CD4-positive, alpha-beta T cell treated with Interferon gamma for 1 hour (primary cell): ENCODE results near the gene GIN1.
"Not testable (repeated sequence)": the region's sequence is repeated elsewhere in the genome, so short reads cannot be mapped to it uniquely, and the experiment has no call there.

Experiments
- DNase-seq: peaks from one replicate; pipeline ENCODE4 v3.0.0-alpha.2; 2020

Gene GIN1

GRCh38 chr5:103119765-103120606, at the start of gene GIN1, which contains the start of gene PPIP5K2:
GIN1 (minus strand) TSS chr5:103120138; CDS start chr5:103108707, 11,431 bp downstream.
PPIP5K2 (plus strand) TSS chr5:103120301; CDS start chr5:103129590, 9,289 bp downstream.
- DNase-seq: peak; percentile 94

DNA sequence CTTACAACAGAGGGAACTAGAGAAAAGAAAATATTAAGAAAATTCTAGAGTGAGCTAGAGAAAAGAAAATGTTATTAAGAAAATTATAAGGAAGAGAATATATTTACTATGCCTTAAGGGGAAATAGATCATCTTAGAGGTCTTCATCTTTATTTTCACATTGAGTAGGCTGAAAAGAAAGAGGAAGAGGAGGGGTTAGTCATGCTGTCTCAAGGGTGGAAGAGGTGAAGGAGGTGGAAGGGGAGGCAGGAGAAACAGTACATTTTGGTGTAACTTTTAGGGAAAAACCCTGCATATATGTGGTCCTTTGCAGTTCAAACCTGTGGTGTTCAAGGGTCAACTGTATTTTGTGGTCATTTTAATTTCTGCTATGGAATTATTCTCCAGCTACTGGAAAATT, 46.8 kb upstream of the GIN1 start:
- DNase-seq: no peak

DNA sequence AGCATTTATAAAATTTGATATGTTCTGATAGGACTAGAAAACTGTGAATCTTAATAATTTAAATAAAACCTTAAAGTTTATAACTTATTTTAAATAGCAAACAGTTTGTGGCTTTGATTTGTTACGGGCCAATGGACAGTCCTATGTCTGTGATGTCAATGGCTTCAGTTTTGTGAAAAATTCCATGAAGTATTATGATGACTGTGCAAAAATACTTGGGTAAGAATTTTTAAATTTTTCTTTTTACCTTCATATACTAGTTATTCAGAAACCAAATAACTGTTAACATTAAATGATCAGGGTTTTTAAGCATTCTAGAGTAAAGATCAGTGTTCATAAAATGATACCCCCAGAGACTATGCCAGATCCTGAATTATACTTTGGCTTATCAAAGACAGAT, 31.2 kb upstream of the GIN1 start:
- DNase-seq: no peak

DNA sequence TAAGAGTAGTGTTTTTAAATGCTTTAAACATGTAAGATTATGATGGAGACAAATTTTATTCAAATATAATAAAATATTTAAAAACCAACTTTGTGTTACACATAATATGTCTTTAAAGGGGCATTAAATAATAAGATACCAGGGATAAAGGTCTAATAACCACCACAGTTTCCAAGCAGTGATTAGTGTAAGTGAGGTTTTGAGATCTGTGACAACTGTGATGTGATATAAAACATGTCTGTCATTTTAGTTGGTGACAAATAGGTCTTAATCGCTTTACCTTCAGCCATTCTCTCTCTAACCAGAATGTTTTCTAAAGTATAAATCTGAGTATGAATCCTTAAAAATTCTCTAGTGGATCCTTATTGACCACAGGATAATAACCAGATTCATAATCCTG, 28.3 kb upstream of the GIN1 start:
- DNase-seq: no peak

- DNase-seq: no peak
These were observed 25.3 kb upstream of the GIN1 start for GRCh38 chr5:103145196-103145595.

DNA sequence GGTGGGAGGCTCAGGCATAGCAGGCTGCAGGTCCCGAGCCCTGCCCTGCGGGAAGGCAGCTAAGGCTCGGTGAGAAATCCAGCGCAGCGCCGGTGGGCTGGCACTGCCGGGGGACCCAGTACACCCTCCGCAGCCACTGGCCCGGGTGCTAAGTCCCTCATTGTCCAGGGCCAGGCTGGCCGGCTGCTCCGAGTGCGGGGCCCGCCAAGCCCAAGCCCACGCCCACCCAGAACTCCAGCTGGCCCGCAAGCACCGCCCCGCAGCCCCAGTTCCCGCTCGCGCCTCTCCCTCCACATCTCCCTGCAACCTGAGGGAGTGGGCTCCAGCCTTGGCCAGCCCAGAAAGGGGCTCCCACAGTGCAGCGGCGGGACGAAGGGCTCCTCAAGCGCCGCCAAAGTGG, 22.2 kb upstream of the GIN1 start:
- DNase-seq: not testable (repeated sequence)

DNA sequence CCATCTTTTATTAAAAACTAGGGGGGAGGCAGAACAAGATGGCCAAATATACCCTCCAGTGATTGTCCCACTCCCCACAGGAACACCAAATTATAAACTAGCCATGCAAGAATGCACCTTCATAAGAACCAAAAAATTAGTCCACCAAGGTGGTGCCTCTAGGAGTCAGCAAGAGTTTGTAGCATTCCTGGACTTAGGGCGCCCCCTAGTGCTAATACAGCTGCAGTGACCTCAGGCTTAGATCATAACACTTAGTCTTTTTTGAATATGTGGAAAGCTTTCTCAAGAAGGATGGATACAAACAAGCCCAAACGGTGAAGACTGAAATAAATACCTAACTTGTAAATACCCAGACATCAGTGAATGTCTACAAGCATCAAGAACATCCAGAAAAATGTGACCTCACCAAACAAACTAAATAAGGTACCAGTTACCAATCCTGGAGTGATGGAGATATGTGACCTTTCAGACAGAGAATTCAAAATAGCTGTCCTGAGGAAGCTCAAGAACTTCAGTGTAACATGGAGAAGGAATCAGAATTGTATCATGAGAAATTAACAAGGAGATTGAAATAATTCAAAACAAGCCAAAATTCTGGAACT, 19.4 kb upstream of the GIN1 start:
- DNase-seq: peak; percentile 76

GRCh38 chr5:103138202-103138690, 18.3 kb upstream of the GIN1 start:
- no peak for DNase-seq

GRCh38 chr5:103135461-103135860, 15.5 kb upstream of the GIN1 start:
- no peak for DNase-seq

DNA sequence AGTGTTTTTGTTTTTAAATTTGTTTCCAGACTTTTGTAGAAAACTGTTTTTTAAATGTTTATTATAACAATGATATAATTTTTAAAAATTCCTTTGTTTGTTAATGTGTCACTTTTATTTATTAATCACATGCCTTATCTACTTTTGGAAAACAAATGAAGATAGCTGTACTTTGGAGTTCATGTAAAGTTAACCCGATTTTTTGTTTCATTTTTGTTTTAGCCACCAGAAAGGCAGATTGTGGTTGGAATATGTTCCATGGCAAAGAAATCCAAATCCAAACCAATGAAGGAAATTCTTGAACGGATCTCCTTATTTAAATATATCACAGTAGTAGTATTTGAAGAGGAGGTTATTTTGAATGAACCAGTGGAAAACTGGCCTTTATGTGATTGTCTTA, 13.3 kb upstream of the GIN1 start:
- DNase-seq: no peak

DNA sequence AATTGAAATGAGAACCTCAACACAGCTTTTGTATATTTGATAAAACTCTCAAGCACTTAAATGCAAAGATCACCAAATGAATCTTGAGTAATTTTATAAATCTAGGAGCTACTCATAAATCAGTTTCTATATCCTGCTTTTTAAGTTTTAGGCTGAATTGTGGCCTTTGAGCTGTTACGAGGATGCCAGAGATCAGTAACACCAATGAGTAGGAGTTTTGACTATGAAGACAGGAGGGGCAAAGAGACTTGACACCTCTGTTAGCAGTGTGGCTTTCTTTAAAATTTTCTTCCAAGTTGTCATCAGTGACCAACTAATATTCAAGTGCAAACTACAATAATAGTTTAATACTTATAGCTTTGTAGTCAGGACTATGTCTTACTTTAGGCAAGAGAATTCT, 12.7 kb upstream of the GIN1 start:
- no peak for DNase-seq

DNA sequence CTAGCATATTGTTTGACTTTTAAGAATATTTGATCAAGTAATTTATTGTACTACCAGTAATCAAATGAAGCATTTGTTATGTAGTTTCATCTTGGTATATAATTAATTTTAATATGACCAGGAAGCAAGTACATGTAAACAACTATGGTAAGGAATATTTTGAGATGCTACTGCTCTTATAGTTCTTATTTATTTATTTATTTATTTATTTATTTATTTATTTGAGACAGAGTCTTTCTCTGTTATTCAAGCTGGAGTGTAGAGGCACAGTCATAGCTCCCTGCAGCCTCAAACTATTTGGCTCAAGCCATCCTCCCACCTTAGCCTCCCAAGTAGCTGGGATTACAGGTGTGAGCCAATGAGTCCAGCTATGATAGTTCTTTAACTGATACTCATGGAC, 8.3 kb upstream of the GIN1 start:
- no peak for DNase-seq

- no peak for DNase-seq
These were observed 7.4 kb upstream of the GIN1 start for GRCh38 chr5:103127292-103127817.

DNA sequence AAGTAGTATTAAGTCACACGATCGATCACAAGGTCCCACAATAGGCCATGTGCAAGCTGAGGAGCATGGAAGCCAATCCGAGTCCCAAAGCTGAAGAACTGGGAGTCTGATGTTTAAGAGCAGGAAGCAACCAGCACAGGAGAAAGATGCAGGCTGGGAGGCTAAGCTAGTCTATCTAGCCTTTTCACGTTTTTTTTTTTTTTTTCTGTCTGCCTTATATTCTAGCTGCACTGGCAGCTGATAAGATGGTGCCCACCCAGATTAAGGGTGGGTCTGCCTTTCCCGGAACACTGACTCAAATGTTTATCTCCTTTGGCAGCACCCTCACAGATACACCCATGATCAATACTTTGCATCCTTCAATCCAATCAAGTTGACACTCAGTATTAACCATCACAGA, 6.6 kb upstream of the GIN1 start:
- DNase-seq: no peak

DNA sequence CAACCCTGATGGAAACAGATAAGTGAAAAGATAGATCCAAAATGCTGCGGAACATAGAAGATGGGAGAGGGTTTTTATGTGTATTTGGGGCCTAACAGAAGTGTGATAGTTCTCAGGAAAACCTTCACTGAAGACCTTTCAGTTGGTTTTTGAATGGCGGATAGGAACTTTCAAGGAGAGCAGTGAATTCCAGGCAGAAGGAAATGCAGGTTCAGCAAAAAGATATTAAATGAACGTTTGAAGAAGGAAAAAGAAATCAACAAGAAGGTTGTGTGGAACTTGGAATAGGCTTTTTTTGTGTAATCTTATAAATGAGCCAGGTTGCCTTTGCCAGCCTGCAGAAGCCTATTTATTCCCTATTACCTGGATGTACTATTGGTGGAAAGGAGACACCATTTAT, 2.3 kb upstream of the GIN1 start:
- no peak for DNase-seq

- DNase-seq: no peak
These were observed 766 bp upstream of the GIN1 start for GRCh38 chr5:103120607-103121200.

- DNase-seq: no peak
These were observed 721 bp downstream of the GIN1 start for GRCh38 chr5:103119070-103119764.

DNA sequence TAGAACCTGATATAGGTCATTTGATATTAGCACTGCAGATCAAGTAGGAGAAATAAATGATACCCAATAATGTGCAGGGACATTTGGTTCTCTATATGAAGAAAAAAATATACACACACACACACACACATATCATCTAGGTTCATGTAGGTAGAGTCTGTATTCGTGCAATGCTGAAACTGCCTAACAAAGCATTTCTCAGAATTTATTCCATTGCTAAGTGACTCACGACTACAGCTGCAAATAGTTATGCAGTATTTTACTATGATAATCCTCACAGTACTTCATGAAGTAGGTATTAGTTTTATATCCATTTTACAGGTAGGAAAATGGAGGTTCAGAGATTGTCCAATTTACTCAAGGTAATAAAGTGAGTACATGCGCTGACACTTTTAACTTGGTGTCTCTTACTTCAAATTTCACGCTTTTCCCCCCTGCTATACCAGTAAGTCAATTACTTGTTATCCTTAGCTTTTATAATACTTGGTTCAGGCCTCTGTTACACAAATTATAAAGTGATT, 2.4 kb downstream of the GIN1 start:
- DNase-seq: no peak

DNA sequence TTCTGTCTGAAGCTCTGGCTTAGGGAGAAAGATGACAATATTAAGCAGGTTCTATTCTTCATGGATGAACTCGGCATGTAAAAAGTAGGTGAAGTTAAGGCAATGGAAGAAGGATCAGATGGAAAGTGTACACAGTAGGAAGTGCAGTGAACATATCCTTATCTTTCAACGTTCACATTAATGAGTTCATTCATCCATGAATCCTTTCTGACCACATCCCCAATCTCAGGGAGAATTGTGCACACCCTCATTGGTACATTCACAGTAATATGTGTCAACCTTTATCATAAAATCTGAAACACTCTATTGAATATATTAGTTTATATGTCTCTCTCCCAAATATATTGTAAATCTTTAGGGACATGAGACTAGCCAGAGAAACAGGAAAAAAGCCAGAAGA, 5.5 kb downstream of the GIN1 start:
- no peak for DNase-seq

DNA sequence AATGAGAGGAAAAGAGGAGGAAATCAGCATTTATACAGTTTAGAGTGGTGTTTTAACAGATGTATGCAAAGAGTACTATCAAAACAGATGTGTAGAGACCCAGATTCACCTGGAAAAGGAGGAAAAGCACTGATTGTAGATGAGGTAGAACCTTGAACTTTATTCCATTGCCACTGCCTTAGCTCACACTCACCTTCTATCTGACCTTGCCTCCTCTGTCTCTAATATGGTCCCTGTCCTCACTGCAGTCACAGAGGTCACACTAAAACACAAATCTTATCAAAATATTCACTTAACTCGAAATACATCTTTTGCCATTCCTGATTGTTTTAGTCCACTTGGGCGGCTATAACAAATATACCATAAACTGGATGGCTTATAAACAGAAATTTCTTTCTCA, 7.0 kb downstream of the GIN1 start:
- no peak for DNase-seq

GRCh38 chr5:103111468-103111867, 8.5 kb downstream of the GIN1 start:
- DNase-seq: no peak

DNA sequence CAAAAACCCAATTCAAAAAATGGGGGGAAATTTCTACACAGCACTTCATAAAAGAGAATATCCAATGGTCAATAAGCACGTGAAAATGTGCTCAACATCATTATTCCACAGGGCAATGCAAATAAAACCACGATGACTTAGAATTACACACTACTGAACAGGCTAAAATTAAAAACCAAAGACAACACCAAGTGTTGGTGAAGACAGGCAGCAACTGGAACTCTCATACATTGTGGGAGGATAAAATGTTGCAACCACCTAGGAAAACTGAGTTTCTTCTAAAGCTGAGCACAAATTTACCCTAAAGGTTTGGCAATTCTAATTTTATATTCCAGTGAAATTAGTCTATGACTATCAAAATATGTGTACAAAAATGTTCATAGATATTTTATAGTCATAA, 9.5 kb downstream of the GIN1 start:
- no peak for DNase-seq

GRCh38 chr5:103109277-103109676, 10.7 kb downstream of the GIN1 start:
- no peak for DNase-seq
